ENCODE results near the gene C17orf107. TPM values are rescaled to one million over a fixed set of nuclear protein-coding genes. Genes with fewer than 3 reads are reported as not detected.
"Not testable (repeated sequence)": the region's sequence is repeated elsewhere in the genome, so short reads cannot be mapped to it uniquely, and the experiment has no call there.

The C17orf107 gene
- total RNA-seq, 1 donor: 3.5 TPM

DNA sequence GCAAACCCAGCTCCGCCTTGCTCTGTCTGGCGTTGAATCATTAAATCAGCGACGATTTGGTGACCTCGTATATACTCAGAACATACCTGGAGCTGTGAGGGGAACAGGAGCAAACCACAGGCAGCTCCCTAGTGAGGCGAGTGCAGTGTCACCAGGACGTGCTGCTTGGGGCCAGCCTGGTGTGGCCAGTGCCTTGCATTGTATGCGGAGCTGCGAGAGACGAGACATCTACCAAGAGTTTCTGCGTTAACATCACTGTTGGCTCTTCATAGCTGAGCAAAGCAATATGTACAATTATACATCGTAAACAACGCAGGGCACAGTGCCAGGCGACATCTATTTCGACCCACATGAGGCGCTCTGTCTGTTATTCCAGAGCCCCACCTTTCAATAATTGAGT lies 38.3 kb upstream of the C17orf107 start:
- DNase-seq (ENCODE audit: low read depth): no peak
- no peak overlapping the region for H3K4me3 ChIP-seq (ENCODE audit: low read depth, low read length)
- no peak for TF ChIP-seq CTCF (IDR thresholded peaks at IDR 0.05; ENCODE audit: insufficient read depth, low read depth, low read length)

- H3K4me3 ChIP-seq (ENCODE audit: low read depth, low read length): no peak overlapping the region
- no peak for DNase-seq (ENCODE audit: low read depth)
- TF ChIP-seq CTCF (IDR thresholded peaks at IDR 0.05; ENCODE audit: insufficient read depth, low read depth, low read length): no peak
Observed at GRCh38 chr17:4862720-4863119, 36.6 kb upstream of the C17orf107 start.

DNA sequence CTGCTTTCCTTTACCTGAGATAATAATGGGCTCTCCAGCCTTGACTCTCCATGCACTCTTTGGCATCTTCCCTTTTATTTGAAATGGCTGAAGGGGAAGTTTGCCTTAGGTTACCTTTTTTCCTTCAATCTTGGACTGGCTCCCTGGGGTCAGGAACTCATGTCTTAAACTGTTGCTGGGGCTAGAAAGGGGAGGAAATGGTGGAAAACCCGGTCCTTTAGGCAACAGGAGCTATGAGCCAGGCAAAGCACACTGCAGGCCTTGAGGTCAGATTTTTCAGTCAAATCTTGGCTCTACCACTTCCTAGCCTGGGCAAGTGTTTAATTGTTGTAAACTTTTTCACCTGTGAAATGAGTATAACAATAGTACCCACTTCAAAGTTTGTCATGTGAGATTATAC lies 36.0 kb upstream of the C17orf107 start:
- DNase-seq (ENCODE audit: low read depth): no peak
- no peak for TF ChIP-seq CTCF (IDR thresholded peaks at IDR 0.05; ENCODE audit: insufficient read depth, low read depth, low read length)
- no peak overlapping the region for H3K4me3 ChIP-seq (ENCODE audit: low read depth, low read length)

DNA sequence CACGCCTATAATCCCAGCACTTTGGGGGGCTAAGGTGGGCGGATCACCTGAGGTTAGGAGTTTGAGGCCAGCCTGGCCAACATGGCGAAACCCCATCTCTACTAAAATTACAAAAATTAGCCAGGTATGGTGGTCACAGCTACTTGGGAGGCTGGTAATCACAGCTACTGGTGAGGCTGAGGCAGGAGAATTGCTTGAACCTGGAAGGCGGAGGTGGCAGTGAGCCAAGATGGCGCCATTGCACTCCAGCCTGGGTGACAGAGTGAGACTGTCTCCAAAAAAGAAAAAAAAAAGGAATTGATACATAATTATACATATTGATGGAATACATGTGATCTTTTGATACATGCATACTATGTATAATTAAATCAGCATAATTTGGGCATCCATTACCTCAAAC lies 31.8 kb upstream of the C17orf107 start:
- not testable (repeated sequence) for H3K4me3 ChIP-seq (ENCODE audit: low read depth, low read length); DNase-seq (ENCODE audit: low read depth)

- not testable (repeated sequence) for H3K4me3 ChIP-seq (ENCODE audit: low read depth, low read length); DNase-seq (ENCODE audit: low read depth)
Observed at GRCh38 chr17:4869058-4869998, 30.0 kb upstream of the C17orf107 start.

DNA sequence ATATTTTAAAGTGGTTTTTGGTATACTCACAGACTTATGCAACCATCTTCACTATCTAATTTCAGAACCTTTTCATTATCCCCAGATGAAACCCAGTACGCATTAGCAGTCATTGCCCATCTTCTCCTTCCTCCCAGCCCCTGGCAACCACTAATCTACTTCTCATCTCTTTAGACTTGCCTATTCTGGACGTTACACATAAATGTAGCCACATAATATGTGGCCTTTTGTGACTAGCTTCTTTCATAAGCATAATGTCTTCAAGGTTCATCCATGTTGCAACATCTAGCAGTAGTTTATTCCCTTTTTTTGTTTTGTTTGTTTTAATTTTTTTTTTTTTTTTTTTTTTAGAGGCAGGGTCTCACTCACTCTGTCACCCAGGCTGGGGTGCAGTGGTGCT lies 28.5 kb upstream of the C17orf107 start:
- no peak for TF ChIP-seq CTCF (IDR thresholded peaks at IDR 0.05; ENCODE audit: insufficient read depth, low read depth, low read length)

GRCh38 chr17:4872786-4873185 lies 26.6 kb upstream of the C17orf107 start:
- DNase-seq (ENCODE audit: low read depth): no peak
- H3K4me3 ChIP-seq (ENCODE audit: low read depth, low read length): no peak overlapping the region
- TF ChIP-seq CTCF (IDR thresholded peaks at IDR 0.05; ENCODE audit: insufficient read depth, low read depth, low read length): no peak

More for the DNA sequence above, 28.5 kb upstream of the C17orf107 start:
- no peak overlapping the region for H3K4me3 ChIP-seq (ENCODE audit: low read depth, low read length)
- no peak for DNase-seq (ENCODE audit: low read depth)

GRCh38 chr17:4877089-4877488 lies 22.2 kb upstream of the C17orf107 start:
- no peak for DNase-seq (ENCODE audit: low read depth)
- H3K4me3 ChIP-seq (ENCODE audit: low read depth, low read length): no peak overlapping the region
- no peak for TF ChIP-seq CTCF (IDR thresholded peaks at IDR 0.05; ENCODE audit: insufficient read depth, low read depth, low read length)
